ENCODE measurements around the gene CRIM1. TPM values are rescaled to one million over a fixed set of nuclear protein-coding genes. Genes with fewer than 3 reads are reported as not detected.

Gene CRIM1
- total RNA-seq, 1 experiment from 2014 or later, result 27.6 TPM

- no CpG with 5 or more reads among the region's 8 CpGs for WGBS (ENCODE audit: extremely low coverage, insufficient read length, low lambda C conversion rate)
Observed at GRCh38 chr2:36561237-36561944, 205.8 kb downstream of the CRIM1 start.

More at GRCh38 chr2:36561237-36561944, 205.8 kb downstream of the CRIM1 start:
- H3K36me3 Mint-ChIP-seq (ENCODE audit: insufficient read depth in 1 of 3, low read depth in 3 of 3), result peaks cover 0 to 15% (median 5%) of the 10 kb centered on the region in 3 experiments; a peak in 5 of 7 replicates
- peaks cover 4% of the 10 kb centered on the region; the same call in 1 of the 2 replicates for H3K4me1 ChIP-seq (ENCODE audit: insufficient read depth, low read length)
- H2AK5ac ChIP-seq (ENCODE audit: insufficient read length, low read length), result no peak overlapping the region
- no peak overlapping the region for H2BK12ac ChIP-seq (ENCODE audit: insufficient read length, low read depth, low read length)
- no peak overlapping the region for H3K9ac ChIP-seq (ENCODE audit: extremely low read depth, insufficient read length, low read length)
- H4K20me1 ChIP-seq (ENCODE audit: control insufficient read depth, insufficient read depth, insufficient read length), result no peaks in the 10 kb centered on the region
- H2BK15ac ChIP-seq (ENCODE audit: low read depth, low read length), result no peak overlapping the region
- no peak overlapping the region for H4K8ac ChIP-seq (replicated peaks; ENCODE audit: insufficient read length, low read depth, low read length)
- no peak overlapping the region for H3K4me2 ChIP-seq (ENCODE audit: insufficient read depth, insufficient read length, low read length)
- H3K4me3 Mint-ChIP-seq, result no peak overlapping the region
- H3T11ph ChIP-seq (ENCODE audit: low read length), result no peak overlapping the region
- H3K27ac ChIP-seq (ENCODE audit: insufficient read length, low read depth, low read length), result no peak overlapping the region
- H2BK120ac ChIP-seq (ENCODE audit: low read depth, low read length, poor library complexity, severe bottlenecking), result no peak overlapping the region
- H2AFZ ChIP-seq (ENCODE audit: low read length), result no peak overlapping the region
- H3K23me2 ChIP-seq (ENCODE audit: insufficient read length, low read depth, low read length, poor library complexity, severe bottlenecking), result no peaks in the 10 kb centered on the region
- no peaks in the 10 kb centered on the region for H3K9me3 ChIP-seq (ENCODE audit: control insufficient read depth, low read depth, low read length)
- no peak overlapping the region for H2BK5ac ChIP-seq (ENCODE audit: insufficient read length, low read length)
- no peaks in the 10 kb centered on the region for H3K79me2 ChIP-seq (ENCODE audit: insufficient read depth, low read length)
- no peaks in the 10 kb centered on the region for H3K9me3 Mint-ChIP-seq
- TF ChIP-seq CTCF (conservative IDR thresholded peaks at IDR 0.05), result no peak
- H3K23ac ChIP-seq (ENCODE audit: insufficient read length, low read depth, low read length), result no peak overlapping the region
- no peaks in the 10 kb centered on the region for H3K27me3 Mint-ChIP-seq (ENCODE audit: low read depth)
- DNase-seq, result no peak
- no peak overlapping the region for H3K4ac ChIP-seq (ENCODE audit: low read depth, low read length)
- H3K18ac ChIP-seq (ENCODE audit: insufficient read length, low read depth, low read length), result no peak overlapping the region
- H3K27me3 ChIP-seq (ENCODE audit: insufficient read depth, low read length), result no peaks in the 10 kb centered on the region
- H3K4me1 Mint-ChIP-seq, result peaks cover 38% of the 10 kb centered on the region in 2 experiments
- no peak overlapping the region for H2BK20ac ChIP-seq (ENCODE audit: low read depth, low read length, poor library complexity, severe bottlenecking)
- H3K14ac ChIP-seq (ENCODE audit: insufficient read depth, low read length), result no peak overlapping the region
- no peak overlapping the region for H4K5ac ChIP-seq (ENCODE audit: insufficient read length, low read depth, low read length)
- no peak overlapping the region for H4K91ac ChIP-seq (ENCODE audit: insufficient read length, low read depth, low read length)
- H3K27ac Mint-ChIP-seq, result peak overlapping the region in 2 of 3 experiments; percentile 30 to 64; a peak in 3 of 7 replicates
- H3K79me1 ChIP-seq (ENCODE audit: insufficient read depth, low read depth, low read length, poor library complexity, severe bottlenecking), result no peaks in the 10 kb centered on the region
- no peak overlapping the region for H3K56ac ChIP-seq (ENCODE audit: insufficient read length, low read depth, low read length)
